ENCODE measurements around the gene TMIE.

The TMIE gene

GRCh38 chr3:46709721-46710120 lies 8.5 kb downstream of the TMIE start:
- DNase-seq, result no peak

- no peak for DNase-seq
Measured at GRCh38 chr3:46710229-46710628, 9.0 kb downstream of the TMIE start.

- DNase-seq, result no peak
Measured at GRCh38 chr3:46710671-46711295, 9.6 kb downstream of the TMIE start.

- no peak for DNase-seq
Measured at GRCh38 chr3:46711305-46711704, 10.1 kb downstream of the TMIE start.

GRCh38 chr3:46711760-46712159 lies 10.6 kb downstream of the TMIE start:
- no peak for DNase-seq

GRCh38 chr3:46712191-46713049 lies 11.2 kb downstream of the TMIE start:
- no peak for DNase-seq

- DNase-seq, result no peak
Measured at GRCh38 chr3:46713050-46713897, 12.1 kb downstream of the TMIE start.

GRCh38 chr3:46713898-46714552 lies 12.8 kb downstream of the TMIE start:
- DNase-seq, result peak; percentile 74

GRCh38 chr3:46714728-46715506 lies 13.7 kb downstream of the TMIE start:
- DNase-seq, result no peak

- DNase-seq, result no peak
Measured at GRCh38 chr3:46715507-46716175, 14.4 kb downstream of the TMIE start.

- DNase-seq, result no peak
Measured at GRCh38 chr3:46716461-46717441, 15.6 kb downstream of the TMIE start.

- peak; percentile 63 for DNase-seq
Measured at GRCh38 chr3:46717447-46718231, 16.4 kb downstream of the TMIE start, which contains the start of gene PRSS50. Gene PRSS50, minus strand, starts transcription at chr3:46717869. Its CDS starts 45 bp downstream, at chr3:46717824.

GRCh38 chr3:46719044-46719565 lies 17.9 kb downstream of the TMIE start:
- DNase-seq, result no peak

GRCh38 chr3:46719735-46720271 lies 18.6 kb downstream of the TMIE start:
- DNase-seq, result no peak

- DNase-seq, result no peak
Measured at GRCh38 chr3:46721009-46721408, 19.8 kb downstream of the TMIE start.

GRCh38 chr3:46722443-46722842 lies 21.3 kb downstream of the TMIE start:
- no peak for DNase-seq

GRCh38 chr3:46724424-46724823 lies 23.2 kb downstream of the TMIE start:
- DNase-seq, result peak; percentile 61

GRCh38 chr3:46725621-46726314 lies 24.6 kb downstream of the TMIE start:
- no peak for DNase-seq
